ENCODE measurements around the gene DPYSL3.

GRCh38 chr5:147391781-147392180 is 118.1 kb downstream of the DPYSL3 start:
- TF ChIP-seq EZH2 (IDR thresholded peaks at IDR 0.05) (no peak), CTCF (IDR thresholded peaks at IDR 0.05 in 2 of 3, conservative IDR thresholded peaks at IDR 0.05 in 1 of 3; ENCODE audit: borderline replicate concordance in 1 of 3, insufficient read depth in 1 of 3, low read depth in 2 of 3, low read length in 2 of 3) (peak; percentile 47 to 65 (median 60); a peak in 5 of 6 replicates), FOSL1 (IDR thresholded peaks at IDR 0.05; ENCODE audit: low read depth) (0 out of 2 replicates have a peak, but pooled peaks have one; percentile 31), EZH2phosphoT487 (IDR thresholded peaks at IDR 0.05; ENCODE audit: borderline replicate concordance) (no peak)
- TF ChIP-seq, protein P1, sequence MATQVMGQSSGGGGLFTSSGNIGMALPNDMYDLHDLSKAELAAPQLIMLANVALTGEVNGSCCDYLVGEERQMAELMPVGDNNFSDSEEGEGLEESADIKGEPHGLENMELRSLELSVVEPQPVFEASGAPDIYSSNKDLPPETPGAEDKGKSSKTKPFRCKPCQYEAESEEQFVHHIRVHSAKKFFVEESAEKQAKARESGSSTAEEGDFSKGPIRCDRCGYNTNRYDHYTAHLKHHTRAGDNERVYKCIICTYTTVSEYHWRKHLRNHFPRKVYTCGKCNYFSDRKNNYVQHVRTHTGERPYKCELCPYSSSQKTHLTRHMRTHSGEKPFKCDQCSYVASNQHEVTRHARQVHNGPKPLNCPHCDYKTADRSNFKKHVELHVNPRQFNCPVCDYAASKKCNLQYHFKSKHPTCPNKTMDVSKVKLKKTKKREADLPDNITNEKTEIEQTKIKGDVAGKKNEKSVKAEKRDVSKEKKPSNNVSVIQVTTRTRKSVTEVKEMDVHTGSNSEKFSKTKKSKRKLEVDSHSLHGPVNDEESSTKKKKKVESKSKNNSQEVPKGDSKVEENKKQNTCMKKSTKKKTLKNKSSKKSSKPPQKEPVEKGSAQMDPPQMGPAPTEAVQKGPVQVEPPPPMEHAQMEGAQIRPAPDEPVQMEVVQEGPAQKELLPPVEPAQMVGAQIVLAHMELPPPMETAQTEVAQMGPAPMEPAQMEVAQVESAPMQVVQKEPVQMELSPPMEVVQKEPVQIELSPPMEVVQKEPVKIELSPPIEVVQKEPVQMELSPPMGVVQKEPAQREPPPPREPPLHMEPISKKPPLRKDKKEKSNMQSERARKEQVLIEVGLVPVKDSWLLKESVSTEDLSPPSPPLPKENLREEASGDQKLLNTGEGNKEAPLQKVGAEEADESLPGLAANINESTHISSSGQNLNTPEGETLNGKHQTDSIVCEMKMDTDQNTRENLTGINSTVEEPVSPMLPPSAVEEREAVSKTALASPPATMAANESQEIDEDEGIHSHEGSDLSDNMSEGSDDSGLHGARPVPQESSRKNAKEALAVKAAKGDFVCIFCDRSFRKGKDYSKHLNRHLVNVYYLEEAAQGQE (IDR thresholded peaks at IDR 0.05; ENCODE audit: low read depth): no peak
